Measurements from ENCODE around the gene BTBD9.

BTBD9 gene

GRCh38 chr6:38144365-38144945 is 495.3 kb downstream of the BTBD9 start:
- TF ChIP-seq, protein P1, sequence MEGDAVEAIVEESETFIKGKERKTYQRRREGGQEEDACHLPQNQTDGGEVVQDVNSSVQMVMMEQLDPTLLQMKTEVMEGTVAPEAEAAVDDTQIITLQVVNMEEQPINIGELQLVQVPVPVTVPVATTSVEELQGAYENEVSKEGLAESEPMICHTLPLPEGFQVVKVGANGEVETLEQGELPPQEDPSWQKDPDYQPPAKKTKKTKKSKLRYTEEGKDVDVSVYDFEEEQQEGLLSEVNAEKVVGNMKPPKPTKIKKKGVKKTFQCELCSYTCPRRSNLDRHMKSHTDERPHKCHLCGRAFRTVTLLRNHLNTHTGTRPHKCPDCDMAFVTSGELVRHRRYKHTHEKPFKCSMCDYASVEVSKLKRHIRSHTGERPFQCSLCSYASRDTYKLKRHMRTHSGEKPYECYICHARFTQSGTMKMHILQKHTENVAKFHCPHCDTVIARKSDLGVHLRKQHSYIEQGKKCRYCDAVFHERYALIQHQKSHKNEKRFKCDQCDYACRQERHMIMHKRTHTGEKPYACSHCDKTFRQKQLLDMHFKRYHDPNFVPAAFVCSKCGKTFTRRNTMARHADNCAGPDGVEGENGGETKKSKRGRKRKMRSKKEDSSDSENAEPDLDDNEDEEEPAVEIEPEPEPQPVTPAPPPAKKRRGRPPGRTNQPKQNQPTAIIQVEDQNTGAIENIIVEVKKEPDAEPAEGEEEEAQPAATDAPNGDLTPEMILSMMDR (IDR thresholded peaks at IDR 0.05; ENCODE audit: insufficient read depth, low read length, poor library complexity, severe bottlenecking): no peak
- DNase-seq (ENCODE audit: extremely low read depth, insufficient read length): no peak
- H3K27me3 ChIP-seq (replicated peaks; ENCODE audit: control insufficient read depth, insufficient read depth, low read length): no peaks in the 10 kb centered on the region
- peaks cover 3% of the 10 kb centered on the region for H3K36me3 ChIP-seq (ENCODE audit: control insufficient read depth, insufficient read depth, low read length)
- H3K4me3 ChIP-seq (replicated peaks; ENCODE audit: low read depth, low read length): no peak overlapping the region

DNA sequence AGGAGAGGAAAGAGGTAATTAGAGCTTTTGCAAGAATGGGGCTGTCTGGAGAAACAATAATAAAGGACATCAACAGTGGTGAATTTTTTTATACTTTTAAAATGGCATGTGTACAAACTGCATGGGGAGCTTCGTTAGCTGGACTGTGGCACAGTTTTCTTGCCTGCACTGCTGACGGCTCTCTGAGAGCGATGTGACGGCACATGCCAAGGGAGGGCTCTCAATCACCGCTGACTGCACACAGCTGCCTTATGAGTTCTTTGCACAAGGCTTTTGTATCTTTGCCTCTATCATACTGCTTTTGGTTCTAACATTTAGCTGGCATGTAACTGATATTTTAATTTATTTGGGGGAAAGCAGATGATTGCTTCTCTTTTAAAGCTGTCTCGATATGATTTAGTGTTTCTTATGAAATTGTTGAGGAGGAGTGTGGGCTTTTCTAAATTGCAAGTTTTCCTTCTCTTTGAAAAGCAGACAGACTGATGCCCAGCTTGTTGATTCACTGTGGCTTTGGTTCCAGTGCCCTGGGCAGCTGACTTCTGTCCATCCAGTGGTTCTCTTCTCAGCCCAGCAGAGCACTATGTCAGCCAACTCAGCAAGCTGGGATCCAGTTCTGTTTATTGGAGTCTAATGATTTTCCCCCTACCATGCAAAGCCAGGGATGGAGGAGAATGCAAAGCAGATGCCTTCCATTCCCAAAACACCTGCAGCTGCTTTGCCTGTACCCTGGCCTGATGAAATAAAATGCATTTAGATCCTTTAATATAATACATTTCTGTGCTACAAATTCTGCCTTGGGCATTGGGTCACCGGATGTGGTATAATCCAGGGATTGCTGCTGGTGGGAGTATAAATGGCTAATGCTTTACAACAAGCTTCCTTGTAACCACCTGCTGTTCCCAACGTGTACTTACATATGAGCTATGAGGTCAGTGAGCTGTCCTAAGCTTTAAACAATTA is 496.3 kb downstream of the BTBD9 start:
- H3K4me3 ChIP-seq (replicated peaks; ENCODE audit: low read depth, low read length): no peak overlapping the region
- DNase-seq (ENCODE audit: extremely low read depth, insufficient read length): no peak
- H3K36me3 ChIP-seq (ENCODE audit: control insufficient read depth, insufficient read depth, low read length): peaks cover 2% of the 10 kb centered on the region
- no peaks in the 10 kb centered on the region for H3K27me3 ChIP-seq (replicated peaks; ENCODE audit: control insufficient read depth, insufficient read depth, low read length)
- TF ChIP-seq, protein P1 (IDR thresholded peaks at IDR 0.05; ENCODE audit: insufficient read depth, low read length, poor library complexity, severe bottlenecking): no peak

DNA sequence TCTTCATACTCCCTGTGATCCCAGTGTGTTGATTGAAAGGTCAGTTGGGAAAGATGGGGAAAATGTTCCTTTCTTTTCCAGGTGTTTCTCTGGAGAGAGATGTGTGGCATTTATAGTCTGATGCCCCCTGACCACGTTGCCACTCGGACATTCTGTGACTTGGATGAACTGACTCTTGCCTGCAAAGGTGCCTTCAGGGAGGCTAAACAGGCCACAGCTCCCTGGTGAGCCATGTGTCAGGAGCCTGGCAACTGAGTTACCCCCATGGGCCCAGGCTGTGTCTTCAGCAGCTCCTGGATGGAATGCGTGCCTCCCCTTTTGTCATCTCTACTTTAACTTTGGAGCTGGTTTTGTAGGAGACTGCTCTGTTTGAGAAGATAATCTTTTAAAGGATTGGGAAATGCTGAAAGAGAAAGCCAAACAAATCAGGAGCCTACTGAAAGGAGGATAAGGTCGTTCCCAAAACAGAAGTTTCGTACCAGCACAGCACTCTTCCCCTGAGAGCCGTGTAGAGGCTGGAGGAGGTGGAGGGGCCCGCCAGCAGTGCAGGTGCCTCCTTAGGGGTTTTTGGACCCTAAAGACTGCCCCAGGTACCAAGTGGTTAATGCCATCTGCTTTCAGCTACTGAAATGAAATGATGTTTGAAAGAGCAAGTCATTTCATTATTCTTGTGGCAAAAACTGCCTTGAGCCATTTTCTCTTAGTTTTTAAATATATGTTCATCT is 497.4 kb downstream of the BTBD9 start:
- peaks cover 2% of the 10 kb centered on the region for H3K36me3 ChIP-seq (ENCODE audit: control insufficient read depth, insufficient read depth, low read length)
- no peak overlapping the region for H3K4me3 ChIP-seq (replicated peaks; ENCODE audit: low read depth, low read length)
- TF ChIP-seq, protein P1 (IDR thresholded peaks at IDR 0.05; ENCODE audit: insufficient read depth, low read length, poor library complexity, severe bottlenecking): no peak
- no peak for DNase-seq (ENCODE audit: extremely low read depth, insufficient read length)
- H3K27me3 ChIP-seq (replicated peaks; ENCODE audit: control insufficient read depth, insufficient read depth, low read length): no peaks in the 10 kb centered on the region

DNA sequence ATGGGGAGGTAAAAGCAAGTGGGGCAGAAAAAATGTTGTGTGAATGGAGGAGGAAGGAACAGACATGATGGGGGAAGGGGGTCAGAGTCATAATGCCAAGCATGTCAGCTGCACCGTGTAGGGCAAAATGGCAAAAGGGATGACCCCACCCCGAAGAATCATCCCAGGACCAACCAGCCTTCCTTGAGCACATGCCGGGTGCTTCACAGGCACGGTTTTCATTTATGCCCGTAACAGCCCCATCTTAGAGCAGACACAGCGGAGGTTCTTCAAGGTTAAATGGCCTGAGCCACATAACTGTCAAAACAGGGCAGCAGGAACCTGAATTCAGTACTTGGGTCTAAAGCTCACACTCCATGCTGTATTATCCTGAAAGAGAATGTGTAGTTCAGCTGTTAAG is 498.0 kb downstream of the BTBD9 start:
- Histone ChIP-seq H3K4me3 (replicated peaks; ENCODE audit: low read depth, low read length) (no peak overlapping the region), H3K27me3 (replicated peaks; ENCODE audit: control insufficient read depth, insufficient read depth, low read length) (no peaks in the 10 kb centered on the region), H3K36me3 (ENCODE audit: control insufficient read depth, insufficient read depth, low read length) (peaks cover 2% of the 10 kb centered on the region)
- TF ChIP-seq, protein P1 (IDR thresholded peaks at IDR 0.05; ENCODE audit: insufficient read depth, low read length, poor library complexity, severe bottlenecking): no peak
- DNase-seq (ENCODE audit: extremely low read depth, insufficient read length): no peak

DNA sequence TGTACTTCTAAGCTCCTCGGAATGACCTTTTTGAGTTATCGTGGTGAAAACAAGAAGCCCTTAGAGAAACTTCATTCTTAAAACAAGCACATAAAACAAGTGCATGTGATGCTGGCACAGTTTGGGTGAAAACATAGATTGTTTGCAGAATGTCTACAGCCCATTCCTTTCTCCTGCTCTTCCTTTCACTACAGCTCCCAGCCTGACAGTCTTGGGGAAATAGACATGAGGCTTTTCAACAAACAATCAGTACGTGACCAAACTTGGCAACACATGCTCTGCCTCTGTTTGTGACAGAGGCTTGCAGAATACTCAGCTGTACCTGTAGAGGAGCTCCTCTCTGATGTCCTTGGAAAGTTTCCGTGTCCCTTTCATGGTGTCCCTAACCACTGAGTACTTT is 498.6 kb downstream of the BTBD9 start:
- no peak for DNase-seq (ENCODE audit: extremely low read depth, insufficient read length)
- Histone ChIP-seq H3K27me3 (replicated peaks; ENCODE audit: control insufficient read depth, insufficient read depth, low read length) (no peaks in the 10 kb centered on the region), H3K36me3 (ENCODE audit: control insufficient read depth, insufficient read depth, low read length) (peaks cover 4% of the 10 kb centered on the region), H3K4me3 (replicated peaks; ENCODE audit: low read depth, low read length) (no peak overlapping the region)
- TF ChIP-seq, protein P1 (IDR thresholded peaks at IDR 0.05; ENCODE audit: insufficient read depth, low read length, poor library complexity, severe bottlenecking): no peak

Measured in GM06990 (cell line).